ENCODE results near the gene LMX1B.
"Not testable (repeated sequence)": the region's sequence is repeated elsewhere in the genome, so short reads cannot be mapped to it uniquely, and the experiment has no call there.

LMX1B gene

DNA sequence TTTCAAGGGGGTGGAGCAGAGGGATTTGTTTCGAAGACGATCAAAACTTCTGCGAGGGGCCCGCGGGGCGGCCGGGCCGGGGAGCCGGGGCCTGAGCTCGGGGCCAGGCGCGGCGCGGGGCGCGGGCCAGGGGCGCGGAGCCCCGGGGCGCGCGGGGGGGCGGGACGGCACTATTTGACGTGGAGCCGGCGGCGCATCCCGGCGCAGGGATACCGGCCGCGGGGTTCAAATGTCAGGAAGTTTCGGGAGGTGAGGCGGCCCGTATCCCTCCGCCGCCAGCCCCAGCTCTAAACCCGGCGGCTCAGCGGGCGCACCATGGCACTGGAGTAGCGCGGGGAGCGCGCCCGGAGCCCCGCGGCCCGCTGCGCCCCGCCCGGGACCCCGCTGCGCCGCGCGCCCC is at the start of gene LMX1B:
LMX1B (plus strand) TSS at position 278 of the 400 bp plus-strand sequence. CDS start 522 bp downstream, outside the sequence.
- Histone ChIP-seq H3K9ac (ENCODE audit: insufficient read length) (no peak within 1 kb of the TSS), H3K4me3 (peak within 1 kb of the TSS; percentile 70), H3K27ac (no peak within 1 kb of the TSS), H3K9me3 (ENCODE audit: low read depth, low read length) (no peaks in the 10 kb centered on the region), H3K36me3 (ENCODE audit: insufficient read depth, low read length) (no peaks in the 10 kb centered on the region)
- TF ChIP-seq FOXP2 (optimal IDR thresholded peaks at IDR 0.05; ENCODE audit: control extremely low read depth, extremely low read length, insufficient read depth) (no peak), POLR2AphosphoS5 (IDR thresholded peaks at IDR 0.05; ENCODE audit: borderline replicate concordance, low read depth, low read length) (no peak), EZH2 (IDR thresholded peaks at IDR 0.05) (no peak)
- DNase-seq (ENCODE audit: low read depth, low spot score) = no peak

DNA sequence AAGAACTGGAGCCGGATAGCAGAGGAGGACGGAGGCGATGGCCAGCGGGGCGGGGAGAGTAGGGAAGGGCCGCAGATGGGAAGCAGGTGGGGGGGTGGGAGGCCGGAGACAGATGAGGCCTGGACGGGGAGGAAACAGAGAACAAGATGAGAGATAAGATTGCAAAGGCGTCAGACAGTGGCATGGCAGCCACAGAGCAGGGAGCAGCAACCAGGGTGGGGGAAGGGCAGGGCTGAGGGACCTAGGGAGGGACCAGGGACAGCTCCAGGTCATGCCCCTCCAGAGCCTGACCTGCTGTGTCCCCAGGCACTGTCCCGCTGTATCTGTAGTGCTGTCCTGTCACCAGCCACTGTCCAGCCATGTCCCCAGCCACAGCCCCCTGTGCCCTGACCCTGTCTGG is 49.6 kb upstream of the LMX1B start:
- TF ChIP-seq POLR2AphosphoS5 (IDR thresholded peaks at IDR 0.05; ENCODE audit: borderline replicate concordance, low read depth, low read length) (no peak), FOXP2 (optimal IDR thresholded peaks at IDR 0.05; ENCODE audit: control extremely low read depth, extremely low read length, insufficient read depth) (no peak), EZH2 (IDR thresholded peaks at IDR 0.05) (no peak)
- no peaks in the 10 kb centered on the region for H3K36me3 ChIP-seq (ENCODE audit: insufficient read depth, low read length)
- no peak overlapping the region for H3K27ac ChIP-seq
- H3K4me3 ChIP-seq = no peak overlapping the region
- no peaks in the 10 kb centered on the region for H3K9me3 ChIP-seq (ENCODE audit: low read depth, low read length)
- DNase-seq (ENCODE audit: low read depth, low spot score) = no peak
- H3K9ac ChIP-seq (ENCODE audit: insufficient read length) = no peak overlapping the region

DNA sequence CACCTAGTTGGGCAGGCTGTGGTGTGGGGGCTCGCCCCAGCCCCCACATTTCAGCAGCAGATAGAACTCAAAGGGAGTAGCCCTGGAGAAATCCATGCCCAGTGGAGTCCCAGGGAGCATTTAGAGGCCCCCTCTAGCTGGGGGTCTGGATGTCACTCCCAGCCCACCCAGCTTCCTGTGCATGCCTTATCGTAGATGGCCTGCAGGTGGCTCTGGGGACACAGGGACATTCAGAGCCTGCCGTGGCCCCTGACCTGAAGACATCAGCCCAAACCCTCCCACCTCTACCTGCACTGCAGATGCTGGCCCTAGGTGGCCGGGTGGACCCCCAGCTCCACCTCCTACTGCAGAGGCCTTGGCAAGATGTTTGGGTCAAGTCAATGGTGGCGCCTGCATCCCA is 49.0 kb upstream of the LMX1B start:
- no peak overlapping the region for H3K4me3 ChIP-seq
- no peaks in the 10 kb centered on the region for H3K9me3 ChIP-seq (ENCODE audit: low read depth, low read length)
- H3K36me3 ChIP-seq (ENCODE audit: insufficient read depth, low read length) = no peaks in the 10 kb centered on the region
- no peak for DNase-seq (ENCODE audit: low read depth, low spot score)
- H3K27ac ChIP-seq = no peak overlapping the region
- TF ChIP-seq EZH2 (IDR thresholded peaks at IDR 0.05) = no peak
- no peak for TF ChIP-seq POLR2AphosphoS5 (IDR thresholded peaks at IDR 0.05; ENCODE audit: borderline replicate concordance, low read depth, low read length)
- no peak for TF ChIP-seq FOXP2 (optimal IDR thresholded peaks at IDR 0.05; ENCODE audit: control extremely low read depth, extremely low read length, insufficient read depth)
- H3K9ac ChIP-seq (ENCODE audit: insufficient read length) = no peak overlapping the region

DNA sequence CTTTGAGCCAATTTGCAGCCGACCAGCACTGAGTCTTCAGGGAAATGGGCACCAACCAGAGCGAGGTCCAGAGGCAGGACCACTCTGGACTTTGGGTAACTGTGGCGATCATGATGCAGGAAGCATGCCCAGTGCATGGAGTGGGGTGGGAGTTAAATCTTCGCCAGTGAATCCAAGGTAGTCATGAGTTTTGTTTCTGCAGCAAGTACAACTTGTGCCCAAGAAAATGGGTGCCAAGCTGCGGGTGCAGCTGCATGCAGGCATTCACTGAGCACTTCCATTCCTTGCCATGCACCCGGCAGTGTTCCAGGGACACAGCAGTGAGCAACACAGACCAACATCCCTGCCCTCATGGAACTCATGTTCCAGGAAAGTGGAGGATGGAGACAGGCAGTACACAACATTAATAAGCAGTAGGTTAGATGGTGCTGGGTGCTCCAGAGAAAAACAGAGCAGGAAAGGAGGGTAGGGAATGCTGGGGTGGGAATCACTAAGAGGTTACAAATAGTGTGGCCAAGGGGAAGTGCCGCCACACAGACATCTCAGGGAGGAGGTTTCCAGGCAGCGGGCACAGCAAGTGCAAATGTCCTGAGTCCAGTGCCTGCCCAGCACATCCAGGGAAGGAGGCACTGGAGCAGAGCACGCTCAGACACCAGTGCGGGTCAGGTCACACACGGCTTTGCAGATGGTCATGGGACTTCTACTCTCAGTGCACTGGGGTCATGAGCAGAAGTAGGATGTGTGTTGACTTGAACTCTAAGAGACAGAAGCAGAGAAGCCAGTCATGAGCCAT is 48.2 kb upstream of the LMX1B start:
- H3K27ac ChIP-seq = no peak overlapping the region
- TF ChIP-seq FOXP2 (optimal IDR thresholded peaks at IDR 0.05; ENCODE audit: control extremely low read depth, extremely low read length, insufficient read depth) = no peak
- TF ChIP-seq POLR2AphosphoS5 (IDR thresholded peaks at IDR 0.05; ENCODE audit: borderline replicate concordance, low read depth, low read length) = no peak
- TF ChIP-seq EZH2 (IDR thresholded peaks at IDR 0.05) = no peak
- no peaks in the 10 kb centered on the region for H3K9me3 ChIP-seq (ENCODE audit: low read depth, low read length)
- DNase-seq (ENCODE audit: low read depth, low spot score) = no peak
- H3K9ac ChIP-seq (ENCODE audit: insufficient read length) = no peak overlapping the region
- H3K4me3 ChIP-seq = no peak overlapping the region
- H3K36me3 ChIP-seq (ENCODE audit: insufficient read depth, low read length) = no peaks in the 10 kb centered on the region

DNA sequence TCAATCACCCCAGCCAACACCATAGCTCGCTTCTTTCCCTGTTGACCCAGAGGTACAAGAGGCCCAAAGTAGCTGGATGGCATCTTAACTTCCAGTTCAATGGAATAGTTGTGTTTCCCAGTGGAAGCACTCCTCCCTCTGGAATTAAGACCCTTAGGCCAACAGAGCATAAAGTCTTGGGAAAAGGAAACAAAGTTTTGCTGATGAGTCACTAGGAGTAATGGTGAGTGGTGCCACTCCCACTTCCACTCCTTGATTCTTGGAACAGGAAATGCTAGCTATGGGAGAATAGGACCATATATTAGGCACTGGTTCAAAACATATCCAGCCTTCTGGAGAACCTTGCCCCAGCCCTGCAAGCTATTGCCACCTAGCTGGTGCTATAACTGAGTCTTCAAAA is 44.7 kb upstream of the LMX1B start:
- no peak for DNase-seq (ENCODE audit: low read depth, low spot score)
- H3K9ac ChIP-seq (ENCODE audit: insufficient read length) = no peak overlapping the region
- H3K9me3 ChIP-seq (ENCODE audit: low read depth, low read length) = no peaks in the 10 kb centered on the region
- H3K4me3 ChIP-seq = no peak overlapping the region
- no peaks in the 10 kb centered on the region for H3K36me3 ChIP-seq (ENCODE audit: insufficient read depth, low read length)
- H3K27ac ChIP-seq = no peak overlapping the region
- no peak for TF ChIP-seq POLR2AphosphoS5 (IDR thresholded peaks at IDR 0.05; ENCODE audit: borderline replicate concordance, low read depth, low read length)
- no peak for TF ChIP-seq EZH2 (IDR thresholded peaks at IDR 0.05)
- TF ChIP-seq FOXP2 (optimal IDR thresholded peaks at IDR 0.05; ENCODE audit: control extremely low read depth, extremely low read length, insufficient read depth) = no peak

DNA sequence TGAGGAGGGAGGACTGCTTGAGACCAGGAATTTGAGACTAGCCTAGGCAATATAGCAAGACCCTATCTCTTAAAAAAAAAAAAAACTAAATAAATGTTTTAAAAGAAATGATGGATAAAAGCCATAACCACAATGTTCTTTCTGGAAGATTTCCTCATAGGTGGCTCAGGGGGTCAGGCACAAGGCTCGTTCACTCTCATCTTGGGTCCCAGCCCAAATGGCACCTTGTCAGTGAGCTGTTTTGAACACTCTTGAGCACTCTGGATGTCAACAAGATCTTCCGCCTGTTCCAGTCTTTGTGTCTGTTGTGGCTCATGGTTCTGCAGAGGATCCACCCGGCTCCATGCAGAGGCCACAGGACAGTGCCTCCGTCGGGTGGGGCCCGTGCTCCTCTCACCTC is 35.7 kb upstream of the LMX1B start:
- TF ChIP-seq FOXP2 (optimal IDR thresholded peaks at IDR 0.05; ENCODE audit: control extremely low read depth, extremely low read length, insufficient read depth) (no peak), POLR2AphosphoS5 (IDR thresholded peaks at IDR 0.05; ENCODE audit: borderline replicate concordance, low read depth, low read length) (no peak), EZH2 (IDR thresholded peaks at IDR 0.05) (no peak)
- H3K9me3 ChIP-seq (ENCODE audit: low read depth, low read length) = no peaks in the 10 kb centered on the region
- no peak overlapping the region for H3K4me3 ChIP-seq
- H3K27ac ChIP-seq = no peak overlapping the region
- no peaks in the 10 kb centered on the region for H3K36me3 ChIP-seq (ENCODE audit: insufficient read depth, low read length)
- DNase-seq (ENCODE audit: low read depth, low spot score) = no peak
- H3K9ac ChIP-seq (ENCODE audit: insufficient read length) = no peak overlapping the region

DNA sequence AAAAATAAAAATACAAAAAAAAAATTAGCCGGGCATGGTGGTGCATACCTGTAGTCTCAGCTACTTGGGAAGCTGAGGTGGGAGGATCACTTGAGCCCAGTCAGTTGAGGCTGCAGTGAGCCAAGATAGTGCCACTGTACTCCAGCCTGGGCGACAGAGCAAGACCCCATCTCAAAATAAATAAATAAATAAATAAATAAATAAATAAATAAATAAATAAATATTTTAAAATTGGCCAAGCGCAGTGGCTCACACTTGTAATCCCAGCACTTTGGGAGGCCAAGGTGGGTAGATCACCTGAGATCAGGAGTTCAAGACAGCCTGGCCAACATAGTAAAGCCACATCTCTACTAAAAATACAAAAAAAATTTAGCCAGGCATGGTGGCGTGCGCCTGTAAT is 33.4 kb upstream of the LMX1B start:
- not testable (repeated sequence) for H3K36me3 ChIP-seq (ENCODE audit: insufficient read depth, low read length); H3K9ac ChIP-seq (ENCODE audit: insufficient read length); H3K4me3 ChIP-seq; H3K27ac ChIP-seq; H3K9me3 ChIP-seq (ENCODE audit: low read depth, low read length); DNase-seq (ENCODE audit: low read depth, low spot score)

DNA sequence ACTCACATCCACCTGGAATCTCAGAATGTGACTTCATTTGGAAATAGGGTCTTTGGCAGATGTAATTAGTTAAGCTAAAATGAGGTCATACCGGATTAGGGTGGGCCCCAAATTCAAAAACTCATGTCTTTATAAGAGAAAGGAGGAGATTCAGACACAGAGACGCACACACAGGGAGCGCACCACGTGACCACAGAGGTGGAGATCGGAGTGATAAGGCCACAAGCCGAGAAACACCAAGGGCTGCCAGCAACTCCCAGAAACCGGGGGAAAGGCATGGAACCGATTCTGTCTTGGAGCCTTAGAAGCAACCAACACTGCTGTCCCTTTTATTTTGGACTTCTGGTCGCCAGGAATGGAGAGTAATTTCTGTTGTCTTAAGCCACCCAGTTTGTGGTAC is 31.8 kb upstream of the LMX1B start:
- H3K4me3 ChIP-seq = no peak overlapping the region
- H3K27ac ChIP-seq = no peak overlapping the region
- no peaks in the 10 kb centered on the region for H3K9me3 ChIP-seq (ENCODE audit: low read depth, low read length)
- TF ChIP-seq EZH2 (IDR thresholded peaks at IDR 0.05) = no peak
- no peak for TF ChIP-seq POLR2AphosphoS5 (IDR thresholded peaks at IDR 0.05; ENCODE audit: borderline replicate concordance, low read depth, low read length)
- TF ChIP-seq FOXP2 (optimal IDR thresholded peaks at IDR 0.05; ENCODE audit: control extremely low read depth, extremely low read length, insufficient read depth) = no peak
- H3K36me3 ChIP-seq (ENCODE audit: insufficient read depth, low read length) = no peaks in the 10 kb centered on the region
- H3K9ac ChIP-seq (ENCODE audit: insufficient read length) = no peak overlapping the region
- no peak for DNase-seq (ENCODE audit: low read depth, low spot score)

DNA sequence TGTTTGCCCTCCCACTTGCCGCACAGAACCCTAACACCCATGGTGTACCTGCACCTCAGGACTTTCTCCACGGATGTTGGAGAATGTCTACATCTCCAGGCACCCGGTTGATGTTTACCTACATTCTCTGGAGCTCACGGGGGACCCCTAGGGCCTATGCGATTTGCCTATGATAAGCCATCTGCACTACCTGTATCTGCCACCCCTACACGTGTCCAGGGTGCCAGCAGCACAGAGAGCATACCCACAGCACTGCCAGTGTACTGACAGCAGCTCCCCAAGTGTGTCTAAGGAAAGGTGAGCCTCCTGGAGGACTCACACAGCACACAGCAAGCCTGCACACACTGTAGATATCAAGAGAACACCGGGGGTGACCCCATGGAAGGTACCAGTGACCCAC is 31.3 kb upstream of the LMX1B start:
- Histone ChIP-seq H3K27ac (no peak overlapping the region), H3K4me3 (no peak overlapping the region), H3K9ac (ENCODE audit: insufficient read length) (no peak overlapping the region), H3K36me3 (ENCODE audit: insufficient read depth, low read length) (no peaks in the 10 kb centered on the region), H3K9me3 (ENCODE audit: low read depth, low read length) (no peaks in the 10 kb centered on the region)
- no peak for TF ChIP-seq POLR2AphosphoS5 (IDR thresholded peaks at IDR 0.05; ENCODE audit: borderline replicate concordance, low read depth, low read length)
- no peak for TF ChIP-seq EZH2 (IDR thresholded peaks at IDR 0.05)
- TF ChIP-seq FOXP2 (optimal IDR thresholded peaks at IDR 0.05; ENCODE audit: control extremely low read depth, extremely low read length, insufficient read depth) = no peak
- no peak for DNase-seq (ENCODE audit: low read depth, low spot score)

Data from SK-N-MC (cell line).